MM.1S (cell line): ENCODE measurements around the gene ZKSCAN3.

Source experiments
- EZH2 ChIP-seq: fragments of 300-600 bp; sonication (generic); optimal IDR thresholded peaks from 2 replicates; pipeline ENCODE3; 2017; ENCODE audit warnings: low read depth, mild to moderate bottlenecking, antibody characterized with exemption, low read length, mixed read lengths
- TF ChIP-seq, protein P1 (sequence below): fragments of 300-600 bp; sonication (generic); IDR thresholded peaks from 2 replicates; pipeline ENCODE4 v1.5.1; 2016; ENCODE audit warnings: antibody characterized with exemption, low read length, mixed read lengths

DNA sequence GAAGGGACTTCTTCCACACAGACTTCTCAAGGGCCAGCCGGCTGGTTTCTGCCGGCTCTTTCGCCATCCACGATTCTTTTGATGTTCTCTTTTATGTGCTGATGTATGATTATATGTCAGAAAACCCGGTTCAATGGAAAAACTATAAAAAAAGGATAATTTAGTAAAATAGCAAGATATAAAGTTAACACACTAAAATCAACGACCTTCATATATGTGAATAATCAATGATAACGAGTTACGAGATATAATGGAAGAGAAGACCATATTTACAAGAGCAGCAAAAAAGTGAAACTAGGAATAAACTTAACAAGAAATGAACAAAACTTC is 50.3 kb downstream of the ZKSCAN3 start:
- TF ChIP-seq, protein P1, sequence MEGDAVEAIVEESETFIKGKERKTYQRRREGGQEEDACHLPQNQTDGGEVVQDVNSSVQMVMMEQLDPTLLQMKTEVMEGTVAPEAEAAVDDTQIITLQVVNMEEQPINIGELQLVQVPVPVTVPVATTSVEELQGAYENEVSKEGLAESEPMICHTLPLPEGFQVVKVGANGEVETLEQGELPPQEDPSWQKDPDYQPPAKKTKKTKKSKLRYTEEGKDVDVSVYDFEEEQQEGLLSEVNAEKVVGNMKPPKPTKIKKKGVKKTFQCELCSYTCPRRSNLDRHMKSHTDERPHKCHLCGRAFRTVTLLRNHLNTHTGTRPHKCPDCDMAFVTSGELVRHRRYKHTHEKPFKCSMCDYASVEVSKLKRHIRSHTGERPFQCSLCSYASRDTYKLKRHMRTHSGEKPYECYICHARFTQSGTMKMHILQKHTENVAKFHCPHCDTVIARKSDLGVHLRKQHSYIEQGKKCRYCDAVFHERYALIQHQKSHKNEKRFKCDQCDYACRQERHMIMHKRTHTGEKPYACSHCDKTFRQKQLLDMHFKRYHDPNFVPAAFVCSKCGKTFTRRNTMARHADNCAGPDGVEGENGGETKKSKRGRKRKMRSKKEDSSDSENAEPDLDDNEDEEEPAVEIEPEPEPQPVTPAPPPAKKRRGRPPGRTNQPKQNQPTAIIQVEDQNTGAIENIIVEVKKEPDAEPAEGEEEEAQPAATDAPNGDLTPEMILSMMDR, result no peak
- no peak for TF ChIP-seq EZH2
